Measurements from ENCODE around the gene KRT8.

DNA sequence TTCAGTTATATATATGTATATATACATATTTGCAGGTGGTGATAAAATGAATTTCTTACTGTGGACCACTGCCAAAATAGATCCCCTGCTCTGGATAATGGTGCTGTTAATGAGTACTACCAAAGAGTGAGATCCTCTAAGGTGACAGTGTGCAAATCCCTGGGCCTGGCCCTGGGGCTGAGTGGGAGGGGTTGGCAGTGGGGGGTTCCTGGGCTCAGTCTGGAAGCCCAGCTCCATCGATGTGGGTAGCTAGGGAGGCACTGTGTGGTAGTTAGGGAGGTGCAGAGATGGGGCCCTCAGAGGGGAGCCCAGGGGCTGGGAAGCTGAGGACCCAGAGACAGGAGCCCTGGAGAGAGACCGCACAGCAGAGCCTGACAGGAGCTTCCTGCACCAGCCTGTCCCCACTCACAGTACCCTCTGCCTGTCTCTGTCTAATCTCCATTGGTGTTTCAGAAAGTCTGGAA, 9.1 kb downstream of the KRT8 start:
- TF ChIP-seq RAD21 (conservative IDR thresholded peaks at IDR 0.05): no peak
- TF ChIP-seq, protein P1, sequence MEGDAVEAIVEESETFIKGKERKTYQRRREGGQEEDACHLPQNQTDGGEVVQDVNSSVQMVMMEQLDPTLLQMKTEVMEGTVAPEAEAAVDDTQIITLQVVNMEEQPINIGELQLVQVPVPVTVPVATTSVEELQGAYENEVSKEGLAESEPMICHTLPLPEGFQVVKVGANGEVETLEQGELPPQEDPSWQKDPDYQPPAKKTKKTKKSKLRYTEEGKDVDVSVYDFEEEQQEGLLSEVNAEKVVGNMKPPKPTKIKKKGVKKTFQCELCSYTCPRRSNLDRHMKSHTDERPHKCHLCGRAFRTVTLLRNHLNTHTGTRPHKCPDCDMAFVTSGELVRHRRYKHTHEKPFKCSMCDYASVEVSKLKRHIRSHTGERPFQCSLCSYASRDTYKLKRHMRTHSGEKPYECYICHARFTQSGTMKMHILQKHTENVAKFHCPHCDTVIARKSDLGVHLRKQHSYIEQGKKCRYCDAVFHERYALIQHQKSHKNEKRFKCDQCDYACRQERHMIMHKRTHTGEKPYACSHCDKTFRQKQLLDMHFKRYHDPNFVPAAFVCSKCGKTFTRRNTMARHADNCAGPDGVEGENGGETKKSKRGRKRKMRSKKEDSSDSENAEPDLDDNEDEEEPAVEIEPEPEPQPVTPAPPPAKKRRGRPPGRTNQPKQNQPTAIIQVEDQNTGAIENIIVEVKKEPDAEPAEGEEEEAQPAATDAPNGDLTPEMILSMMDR (IDR thresholded peaks at IDR 0.05; ENCODE audit: poor library complexity, severe bottlenecking): no peak
